ENCODE measurements around the gene ROS1.
A peak's percentile ranks its signal among the peaks of the same experiment; 100 is the strongest.
"Not testable (repeated sequence)": the region's sequence is repeated elsewhere in the genome, so short reads cannot be mapped to it uniquely, and the experiment has no call there.

Gene ROS1

GRCh38 chr6:117449549-117450439 is 24.1 kb upstream of the ROS1 start:
- H3K27ac ChIP-seq: no peak overlapping the region
- peak; percentile 82 for TF ChIP-seq CTCF (conservative IDR thresholded peaks at IDR 0.05)

- no peak overlapping the region for H3K27ac ChIP-seq
- TF ChIP-seq CTCF (conservative IDR thresholded peaks at IDR 0.05): no peak
Measured at GRCh38 chr6:117448732-117449485, 23.2 kb upstream of the ROS1 start.

- no peak for TF ChIP-seq CTCF (conservative IDR thresholded peaks at IDR 0.05)
- H3K27ac ChIP-seq: no peak overlapping the region
Measured at GRCh38 chr6:117448011-117448410, 22.3 kb upstream of the ROS1 start.

GRCh38 chr6:117446861-117447260 is 21.1 kb upstream of the ROS1 start:
- no peak overlapping the region for H3K27ac ChIP-seq
- no peak for TF ChIP-seq CTCF (conservative IDR thresholded peaks at IDR 0.05)

GRCh38 chr6:117444600-117444999 is 18.9 kb upstream of the ROS1 start:
- H3K27ac ChIP-seq: no peak overlapping the region
- no peak for TF ChIP-seq CTCF (conservative IDR thresholded peaks at IDR 0.05)

GRCh38 chr6:117442313-117442712 is 16.6 kb upstream of the ROS1 start:
- not testable (repeated sequence) for H3K27ac ChIP-seq

- TF ChIP-seq CTCF (conservative IDR thresholded peaks at IDR 0.05): no peak
- no peak overlapping the region for H3K27ac ChIP-seq
Measured at GRCh38 chr6:117441824-117442264, 16.1 kb upstream of the ROS1 start.
